HEK293 (cell line): Measurements from ENCODE around the gene PRR35.

Experiments used
- CTCF ChIA-PET: fragments of 350-600 bp; formaldehyde crosslinking; extraction: SDS; loops from one replicate; lab custom pipeline; 2021; ENCODE audit warnings: antibody characterized with exemption; lab: Yijun Ruan, JAX
- POLR2A ChIA-PET: fragments of 300-600 bp; formaldehyde crosslinking; extraction: SDS; loops from one replicate; lab custom pipeline; 2020; ENCODE audit warnings: antibody characterized with exemption, inconsistent platforms; lab: Yijun Ruan, JAX
- H3K27ac ChIP-seq: fragments of 200-500 bp; sonication (Bioruptor generic); 2 replicates; pipeline ENCODE4 v1.5.1; 2014; ENCODE audit warnings: low read depth, low read length, control low read depth, inconsistent platforms; ENCODE audit errors: extremely low read depth
- H3K36me3 ChIP-seq, 2 experiments: fragments of 200-500 bp in 1 of 2; sonication (Bioruptor generic) in 1 of 2; 1 replicate in 1 of 2; 2 replicates in 1 of 2; pipeline ENCODE4 v1.5.1; 2014 to 2017; ENCODE audit warnings: inconsistent platforms in 2 of 2, low read length in 2 of 2; ENCODE audit not compliant: control insufficient read depth in 2 of 2, insufficient read depth in 1 of 2
- H3K4me1 ChIP-seq: fragments of 200-500 bp; sonication (Bioruptor generic); 2 replicates; pipeline ENCODE4 v1.5.1; 2014; ENCODE audit warnings: mild to moderate bottlenecking, low read length, inconsistent platforms; ENCODE audit not compliant: control insufficient read depth, insufficient read depth
- H3K4me3 ChIP-seq: 2 replicates; pipeline ENCODE4 v1.5.1; 2011; ENCODE audit warnings: low read depth, mild to moderate bottlenecking, control low read depth, low read length, moderate library complexity
- H3K9me3 ChIP-seq: fragments of 200-500 bp; sonication (Bioruptor generic); 2 replicates; pipeline ENCODE4 v1.5.1; 2014; ENCODE audit warnings: low read depth, low read length, inconsistent platforms; ENCODE audit not compliant: control insufficient read depth, insufficient read depth
- ATF2 ChIP-seq: fragments of 450-650 bp; formaldehyde crosslinking; IDR thresholded peaks from 2 replicates; pipeline ENCODE4 v1.5.1; 2016; ENCODE audit warnings: missing biosample characterization, missing genetic modification characterization, low read depth
- BCL11A ChIP-seq: fragments of 450-650 bp; formaldehyde crosslinking; IDR thresholded peaks from 2 replicates; pipeline ENCODE4 v1.5.1; 2016; ENCODE audit warnings: low read depth, missing biosample characterization, missing genetic modification characterization
- GLIS2 ChIP-seq: fragments of 450-650 bp; formaldehyde crosslinking; IDR thresholded peaks from 2 replicates; pipeline ENCODE4 v1.5.1; 2016; ENCODE audit warnings: missing biosample characterization, missing genetic modification characterization
- HOXD13 ChIP-seq: sonication (generic); formaldehyde crosslinking; IDR thresholded peaks from 2 replicates; pipeline ENCODE4 v1.8.0; 2022; ENCODE audit warnings: missing genetic modification reagents, borderline replicate concordance
- KLF1 ChIP-seq: fragments of 450-650 bp; formaldehyde crosslinking; IDR thresholded peaks from 2 replicates; pipeline ENCODE4 v1.5.1; 2016; ENCODE audit warnings: missing biosample characterization, missing genetic modification characterization
- KLF9 ChIP-seq: fragments of 450-650 bp; formaldehyde crosslinking; IDR thresholded peaks from 2 replicates; pipeline ENCODE4 v1.5.1; 2016; ENCODE audit warnings: missing biosample characterization, missing genetic modification characterization, low read depth
- MYNN ChIP-seq: fragments of 450-650 bp; formaldehyde crosslinking; IDR thresholded peaks from 2 replicates; pipeline ENCODE4 v1.5.1; 2016; ENCODE audit warnings: missing biosample characterization, missing genetic modification characterization, borderline replicate concordance
- REPIN1 ChIP-seq: fragments of 450-650 bp; formaldehyde crosslinking; IDR thresholded peaks from 2 replicates; pipeline ENCODE4 v1.5.1; 2017; ENCODE audit warnings: missing biosample characterization, missing genetic modification characterization, low read depth
- TRIM28 ChIP-seq: IDR thresholded peaks from 2 replicates; pipeline ENCODE4 v1.6.1; 2011; ENCODE audit warnings: low read length, control low read depth, borderline replicate concordance
- ZBTB6 ChIP-seq: fragments of 450-650 bp; formaldehyde crosslinking; IDR thresholded peaks from 2 replicates; pipeline ENCODE4 v1.5.1; 2017; ENCODE audit warnings: missing biosample characterization, missing genetic modification characterization
- ZFP37 ChIP-seq: fragments of 450-650 bp; formaldehyde crosslinking; IDR thresholded peaks from 2 replicates; pipeline ENCODE4 v1.5.1; 2016; ENCODE audit warnings: missing biosample characterization, missing genetic modification characterization
- ZNF10 ChIP-seq: fragments of 450-650 bp; formaldehyde crosslinking; IDR thresholded peaks from 2 replicates; pipeline ENCODE4 v1.5.1; 2017; ENCODE audit warnings: missing biosample characterization, missing genetic modification characterization
- ZNF155 ChIP-seq: fragments of 450-650 bp; formaldehyde crosslinking; IDR thresholded peaks from 2 replicates; pipeline ENCODE4 v1.5.1; 2016; ENCODE audit warnings: missing biosample characterization, missing genetic modification characterization
- ZNF18 ChIP-seq: fragments of 450-650 bp; formaldehyde crosslinking; IDR thresholded peaks from 2 replicates; pipeline ENCODE4 v1.5.1; 2016; ENCODE audit warnings: missing biosample characterization, missing genetic modification characterization
- ZNF202 ChIP-seq: fragments of 450-650 bp; formaldehyde crosslinking; IDR thresholded peaks from 2 replicates; pipeline ENCODE4 v1.5.1; 2016; ENCODE audit warnings: missing biosample characterization, missing genetic modification characterization, borderline replicate concordance
- ZNF248 ChIP-seq: fragments of 450-650 bp; formaldehyde crosslinking; IDR thresholded peaks from 2 replicates; pipeline ENCODE4 v1.5.1; 2017; ENCODE audit warnings: missing biosample characterization, missing genetic modification characterization
- ZNF26 ChIP-seq: fragments of 450-650 bp; formaldehyde crosslinking; IDR thresholded peaks from 2 replicates; pipeline ENCODE4 v1.5.1; 2016; ENCODE audit warnings: missing biosample characterization, missing genetic modification characterization
- ZNF274 ChIP-seq, 2 experiments: fragments of 200-500 bp in 1 of 2; fragments of 450-650 bp in 1 of 2; sonication (Bioruptor generic) in 1 of 2; formaldehyde crosslinking in 1 of 2; IDR thresholded peaks; 2 replicates each; pipeline versions ENCODE4 v1.5.1 to v1.6.1; 2014 to 2016; ENCODE audit warnings: borderline replicate concordance in 1 of 2, inconsistent platforms in 1 of 2, low read length in 1 of 2, missing biosample characterization in 1 of 2, missing genetic modification characterization in 1 of 2
- ZNF350 ChIP-seq: fragments of 450-650 bp; formaldehyde crosslinking; IDR thresholded peaks from 2 replicates; pipeline ENCODE4 v1.5.0; 2017; ENCODE audit warnings: missing biosample characterization, mild to moderate bottlenecking, missing genetic modification characterization
- ZNF362 ChIP-seq: fragments of 450-650 bp; formaldehyde crosslinking; IDR thresholded peaks from 2 replicates; pipeline ENCODE4 v1.5.1; 2016; ENCODE audit warnings: missing biosample characterization, missing genetic modification characterization
- ZNF433 ChIP-seq: fragments of 450-650 bp; formaldehyde crosslinking; IDR thresholded peaks from 2 replicates; pipeline ENCODE4 v1.5.1; 2016; ENCODE audit warnings: missing biosample characterization, missing genetic modification characterization, low read depth
- ZNF488 ChIP-seq: fragments of 450-650 bp; formaldehyde crosslinking; IDR thresholded peaks from 2 replicates; pipeline ENCODE4 v1.5.1; 2016; ENCODE audit warnings: missing biosample characterization, missing genetic modification characterization
- ZNF624 ChIP-seq: fragments of 450-650 bp; formaldehyde crosslinking; IDR thresholded peaks from 2 replicates; pipeline ENCODE4 v1.5.1; 2017; ENCODE audit warnings: missing biosample characterization, missing genetic modification characterization
- ZNF768 ChIP-seq: fragments of 450-650 bp; formaldehyde crosslinking; IDR thresholded peaks from 2 replicates; pipeline ENCODE4 v1.5.1; 2018; ENCODE audit warnings: missing biosample characterization, mild to moderate bottlenecking, missing genetic modification characterization
- ZNF776 ChIP-seq: fragments of 450-650 bp; formaldehyde crosslinking; IDR thresholded peaks from 2 replicates; pipeline ENCODE4 v1.5.0; 2017; ENCODE audit warnings: missing biosample characterization, missing genetic modification characterization, borderline replicate concordance
- ZNF791 ChIP-seq: fragments of 450-650 bp; formaldehyde crosslinking; IDR thresholded peaks from 2 replicates; pipeline ENCODE4 v1.5.1; 2016; ENCODE audit warnings: missing biosample characterization, missing genetic modification characterization
- ZSCAN23 ChIP-seq: fragments of 450-650 bp; formaldehyde crosslinking; IDR thresholded peaks from 2 replicates; pipeline ENCODE4 v1.5.1; 2016; ENCODE audit warnings: missing biosample characterization, missing genetic modification characterization

PRR35 gene

GRCh38 chr16:555528-556473 is 4.4 kb upstream of the PRR35 start:
- CTCF ChIA-PET, result no interaction called here
- H3K4me1 ChIP-seq, result no peaks in the 10 kb centered on the region; the same call in 1 of the 2 replicates
- H3K9me3 ChIP-seq, result no peaks in the 10 kb centered on the region
- H3K27ac ChIP-seq, result no peak overlapping the region
- H3K4me3 ChIP-seq, result no peak overlapping the region
- peaks cover 0 to 16% of the 10 kb centered on the region in 2 experiments; a peak in 1 of 3 replicates for H3K36me3 ChIP-seq
- POLR2A ChIA-PET, result interaction anchor here (0.9 to 1.2 kb wide), 2 partner anchors 11 to 15 kb away, joined by 3 to 4 read pairs; partner anchors contain the start of gene NHLRC4
- no peak for TF ChIP-seq ZNF624 (tag by site-specific recombination)
- no peak for TF ChIP-seq ZNF155 (tag by site-specific recombination)
- peak; percentile 10; the same call in 1 of the 2 replicates for TF ChIP-seq GLIS2 (tag by site-specific recombination)
- TF ChIP-seq HOXD13 (CRISPR knock-in tag), result no peak
- no peak for TF ChIP-seq ZNF202
- TF ChIP-seq BCL11A (tag by site-specific recombination), result peak; percentile 50; the same call in 1 of the 2 replicates
- TF ChIP-seq ZNF433 (tag by site-specific recombination), result no peak
- TF ChIP-seq TRIM28, result no peak
- TF ChIP-seq ZBTB6 (tag by site-specific recombination), result 0 out of 2 replicates have a peak, but pooled peaks have one; percentile 20
- TF ChIP-seq ZNF791 (tag by site-specific recombination), result no peak
- no peak for TF ChIP-seq MYNN (tag by site-specific recombination)
- peak; percentile 26; the same call in 1 of the 2 replicates for TF ChIP-seq KLF1 (tag by site-specific recombination)
- TF ChIP-seq ZNF362, result no peak
- no peak for TF ChIP-seq ZNF274 (IDR thresholded peaks at IDR 0.05; ENCODE audit: low read length)
- no peak for TF ChIP-seq ZNF274 (tag by site-specific recombination; IDR thresholded peaks at IDR 0.05; ENCODE audit: borderline replicate concordance)
- TF ChIP-seq ATF2, result no peak
- no peak for TF ChIP-seq ZNF248 (tag by site-specific recombination)
- TF ChIP-seq ZNF768 (tag by site-specific recombination), result no peak
- no peak for TF ChIP-seq ZNF18 (tag by site-specific recombination)
- TF ChIP-seq ZNF10, result no peak
- no peak for TF ChIP-seq ZNF26 (tag by site-specific recombination)
- TF ChIP-seq ZSCAN23 (tag by site-specific recombination), result no peak
- no peak for TF ChIP-seq ZFP37 (tag by site-specific recombination)
- no peak for TF ChIP-seq ZNF350 (tag by site-specific recombination)
- no peak for TF ChIP-seq REPIN1 (tag by site-specific recombination)
- no peak for TF ChIP-seq KLF9 (tag by site-specific recombination)
- no peak for TF ChIP-seq ZNF776 (tag by site-specific recombination)
- TF ChIP-seq ZNF488, result no peak
